ENCODE data around the gene GJB2.

- TF ChIP-seq MYC (IDR thresholded peaks at IDR 0.05; ENCODE audit: low read depth, low read length) = no peak
- no peak for TF ChIP-seq CTCF (IDR thresholded peaks at IDR 0.05; ENCODE audit: low read depth, low read length)
- no peak for TF ChIP-seq POLR2A (IDR thresholded peaks at IDR 0.05; ENCODE audit: extremely low read depth, insufficient read length)
These were observed 35.0 kb upstream of the GJB2 start for GRCh38 chr13:20227730-20228129.

Data from NB4 (cell line).